NCI-H510A (cell line): ENCODE results near the gene SLC6A11.

Experiments used
- DNase-seq: peaks from one replicate; lab custom pipeline; 2025; lab: John Stamatoyannopoulos, UW

SLC6A11 gene

DNA sequence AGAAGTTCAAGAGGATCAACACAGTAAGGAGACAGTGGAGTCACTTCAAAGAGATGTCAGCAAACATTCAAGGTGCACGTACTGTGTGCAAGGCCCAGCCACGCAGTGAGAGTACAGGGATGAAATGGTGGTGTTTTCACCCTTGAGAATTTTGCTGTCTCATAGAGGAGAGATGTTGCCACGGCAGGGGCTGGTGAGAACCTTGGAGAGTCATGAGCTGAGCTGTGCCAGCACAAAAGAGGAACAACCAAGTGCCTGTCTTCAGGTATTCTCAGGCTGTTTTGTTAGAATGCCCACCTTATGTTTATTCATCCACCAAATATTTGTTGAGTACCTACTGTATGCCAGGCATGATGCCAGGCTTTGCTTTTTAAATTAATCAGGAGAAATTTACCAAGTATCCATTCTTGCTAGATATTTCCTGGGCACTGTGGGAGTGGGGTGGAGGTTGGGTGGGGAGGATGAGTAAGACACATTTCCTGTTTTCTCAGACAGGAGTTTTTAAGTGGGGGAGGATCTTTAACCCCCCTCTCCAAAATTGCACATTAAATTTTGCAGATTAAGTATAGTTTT, 72.6 kb downstream of the SLC6A11 start:
- no peak for DNase-seq

GRCh38 chr3:10889206-10889960, 73.4 kb downstream of the SLC6A11 start:
- no peak for DNase-seq

DNA sequence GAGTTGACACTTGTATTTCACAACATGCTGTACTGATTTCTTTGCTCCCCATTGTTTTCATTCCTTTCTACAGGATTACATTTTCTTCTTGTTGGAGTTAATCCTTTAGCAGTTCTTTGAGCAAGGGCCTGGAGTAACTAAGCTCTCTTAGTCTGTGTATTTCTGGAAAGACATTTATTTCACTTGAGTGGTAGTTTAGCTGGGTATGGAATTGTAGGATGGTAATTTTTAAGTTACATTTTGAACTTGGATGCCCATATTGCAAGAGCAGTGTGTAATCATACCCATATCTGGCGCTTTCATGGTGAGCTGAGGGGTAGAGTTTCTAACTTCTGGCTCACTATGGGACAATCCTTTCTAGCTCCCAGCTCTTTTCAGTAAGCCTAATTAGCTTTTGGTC, 74.6 kb downstream of the SLC6A11 start:
- DNase-seq, result no peak

DNA sequence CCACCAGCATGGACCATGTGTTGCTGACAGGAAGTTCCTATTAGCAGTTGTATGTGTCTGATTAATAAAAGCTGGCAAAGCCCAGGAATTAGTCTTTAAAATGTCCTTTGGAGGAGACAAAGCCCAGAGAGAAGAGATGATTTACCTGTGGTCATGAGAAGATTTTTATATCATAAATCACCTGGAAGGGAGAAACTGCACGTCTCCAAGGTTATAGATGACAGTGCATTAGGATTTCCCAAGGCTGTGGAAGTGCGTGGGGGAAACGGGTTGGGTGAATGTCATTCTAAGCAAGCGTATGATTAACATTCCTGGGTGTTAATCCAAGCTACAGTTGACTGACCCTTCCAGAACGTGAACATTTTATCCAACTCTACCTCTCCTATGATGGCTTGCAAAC, 76.6 kb downstream of the SLC6A11 start:
- no peak for DNase-seq

DNA sequence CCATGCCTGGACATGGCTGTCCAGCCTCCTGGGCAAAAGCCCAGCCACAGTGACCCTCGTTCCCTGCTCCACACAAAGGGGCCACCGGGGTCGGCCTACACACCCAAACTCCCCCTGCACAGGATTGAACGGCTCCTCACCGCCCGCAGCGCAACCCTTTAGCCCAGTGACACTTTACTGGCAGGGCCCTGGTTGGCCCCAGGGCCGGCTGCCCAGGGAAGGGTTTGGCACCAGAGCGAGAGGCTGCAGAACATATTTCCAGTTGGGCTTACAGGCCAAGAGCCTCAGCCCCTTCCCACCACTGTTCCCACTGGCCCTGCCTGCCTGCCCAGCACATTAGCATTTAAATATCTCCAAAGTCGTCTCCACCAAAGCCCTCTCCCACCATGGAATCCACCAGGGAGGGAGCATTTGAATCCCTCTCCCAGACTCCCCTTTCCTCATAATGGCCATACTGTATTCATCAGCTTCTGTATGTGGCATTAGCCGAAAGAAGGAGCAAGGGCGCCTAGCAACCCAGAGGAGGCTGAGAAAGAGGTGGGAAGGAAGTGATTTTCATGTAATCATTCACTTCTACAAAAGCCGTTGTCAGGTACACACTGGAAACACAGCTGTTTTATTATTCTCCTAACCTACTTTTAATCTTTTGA, 85.4 kb downstream of the SLC6A11 start:
- DNase-seq, result no peak

DNA sequence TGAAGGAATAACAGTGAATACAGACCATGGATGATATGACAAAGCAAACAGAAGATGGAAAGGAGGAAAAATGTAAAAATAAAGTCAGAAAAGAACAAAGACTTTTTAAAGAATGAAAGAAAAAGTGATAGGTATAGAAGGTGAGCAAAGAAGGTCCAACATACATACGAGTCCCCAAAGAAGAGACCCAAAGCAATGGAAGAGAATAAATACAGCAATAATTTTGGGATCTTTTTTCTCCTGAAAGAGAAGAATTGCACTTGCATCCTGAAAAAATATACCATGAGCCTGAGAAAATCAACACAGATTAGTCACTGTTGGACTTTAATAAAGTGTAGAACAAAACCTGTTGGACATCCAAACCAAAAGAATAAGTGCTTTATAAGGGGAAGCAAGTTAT, 91.2 kb downstream of the SLC6A11 start:
- DNase-seq, result no peak

- DNase-seq, result no peak
Measured at GRCh38 chr3:10910367-10910766, 94.3 kb downstream of the SLC6A11 start.

GRCh38 chr3:10911350-10912002, 95.4 kb downstream of the SLC6A11 start:
- DNase-seq, result no peak

DNA sequence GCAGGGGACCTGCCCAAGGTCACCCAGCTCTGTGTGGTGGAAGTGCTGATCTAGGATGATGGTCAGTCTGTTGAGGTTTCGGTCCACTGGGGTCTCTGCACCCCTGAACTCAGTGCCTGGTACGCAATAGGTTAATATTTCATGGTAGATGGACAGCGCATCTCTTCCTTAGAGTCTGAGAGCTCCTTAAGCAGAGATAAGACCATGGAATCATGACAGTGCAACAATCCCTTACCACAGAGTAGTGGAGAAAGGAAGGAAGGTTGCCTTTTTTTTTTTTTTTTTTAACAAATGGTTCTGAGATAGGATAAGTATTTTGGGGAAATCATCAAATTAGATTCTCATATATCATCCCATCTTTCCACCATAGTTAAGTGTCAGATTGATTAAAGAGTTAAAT, 96.8 kb downstream of the SLC6A11 start:
- no peak for DNase-seq

DNA sequence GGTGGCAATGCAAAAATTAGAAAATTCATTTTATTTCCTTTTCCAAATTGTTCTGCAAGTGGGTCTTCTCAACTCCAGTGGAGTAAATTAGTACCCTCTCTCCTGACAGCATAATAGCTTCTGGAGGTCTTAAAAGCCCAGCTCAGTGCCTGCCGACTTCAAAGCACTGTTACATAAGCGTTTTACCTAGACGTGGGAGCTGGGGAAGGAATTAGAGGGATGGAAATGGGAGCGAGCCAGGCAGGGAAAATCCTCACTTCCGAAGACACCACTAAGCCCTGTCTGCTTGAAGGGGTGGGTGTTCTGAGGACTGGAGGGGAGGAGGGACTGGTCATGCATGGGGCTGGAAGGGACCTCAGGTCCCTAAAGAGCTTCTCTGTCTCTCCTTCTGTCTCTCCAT, 99.3 kb downstream of the SLC6A11 start:
- DNase-seq, result no peak

DNA sequence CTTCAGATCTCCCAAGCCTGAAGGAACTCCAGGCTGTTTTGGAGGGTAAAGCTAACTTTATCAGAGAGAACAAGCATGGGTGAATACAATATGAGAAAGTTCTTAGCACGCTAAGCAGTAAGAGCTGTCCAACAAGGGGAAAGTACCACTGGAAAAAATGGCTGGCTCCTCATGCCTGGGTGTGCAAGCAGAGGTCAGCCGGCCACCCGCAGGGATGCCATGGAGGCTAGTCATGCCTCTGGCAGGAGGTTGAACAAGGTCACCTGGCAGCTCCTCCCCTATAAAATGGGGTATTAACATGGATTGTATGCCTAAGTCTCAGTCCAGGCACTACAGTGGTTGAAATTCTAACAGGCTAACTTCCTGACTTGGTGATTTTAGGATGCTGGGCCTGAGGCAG, 101.1 kb downstream of the SLC6A11 start:
- DNase-seq, result no peak

GRCh38 chr3:10918011-10918410, 102.0 kb downstream of the SLC6A11 start:
- no peak for DNase-seq

GRCh38 chr3:10919636-10920035, 103.6 kb downstream of the SLC6A11 start:
- DNase-seq, result no peak

GRCh38 chr3:10925436-10926255, 109.6 kb downstream of the SLC6A11 start:
- no peak for DNase-seq

DNA sequence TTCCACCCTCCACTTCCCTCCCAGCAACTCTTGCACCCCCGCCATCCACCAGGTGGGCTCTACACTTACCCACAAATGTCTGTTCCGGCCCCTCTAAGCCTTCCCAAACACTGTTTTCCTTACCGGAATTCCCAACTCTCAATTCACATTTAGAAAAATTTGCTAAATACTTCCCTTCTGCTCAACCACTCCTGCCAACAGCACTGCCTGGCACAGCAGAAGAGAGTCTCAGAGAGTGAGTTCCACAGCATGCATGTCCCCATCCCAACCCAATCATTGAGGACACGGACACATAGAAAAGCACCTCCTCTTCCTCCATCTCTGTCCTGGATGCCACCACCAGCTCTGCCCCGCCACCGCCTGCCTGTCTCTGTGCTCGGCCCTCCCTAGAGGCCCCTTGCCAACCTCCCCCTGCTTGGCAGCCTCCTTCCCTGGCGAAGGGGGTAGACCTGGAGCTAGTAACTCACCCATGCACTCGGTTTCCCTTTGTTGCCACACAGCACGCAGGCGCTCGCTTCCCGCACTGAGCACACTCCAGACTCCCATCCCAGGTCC, 110.3 kb downstream of the SLC6A11 start:
- no peak for DNase-seq

DNA sequence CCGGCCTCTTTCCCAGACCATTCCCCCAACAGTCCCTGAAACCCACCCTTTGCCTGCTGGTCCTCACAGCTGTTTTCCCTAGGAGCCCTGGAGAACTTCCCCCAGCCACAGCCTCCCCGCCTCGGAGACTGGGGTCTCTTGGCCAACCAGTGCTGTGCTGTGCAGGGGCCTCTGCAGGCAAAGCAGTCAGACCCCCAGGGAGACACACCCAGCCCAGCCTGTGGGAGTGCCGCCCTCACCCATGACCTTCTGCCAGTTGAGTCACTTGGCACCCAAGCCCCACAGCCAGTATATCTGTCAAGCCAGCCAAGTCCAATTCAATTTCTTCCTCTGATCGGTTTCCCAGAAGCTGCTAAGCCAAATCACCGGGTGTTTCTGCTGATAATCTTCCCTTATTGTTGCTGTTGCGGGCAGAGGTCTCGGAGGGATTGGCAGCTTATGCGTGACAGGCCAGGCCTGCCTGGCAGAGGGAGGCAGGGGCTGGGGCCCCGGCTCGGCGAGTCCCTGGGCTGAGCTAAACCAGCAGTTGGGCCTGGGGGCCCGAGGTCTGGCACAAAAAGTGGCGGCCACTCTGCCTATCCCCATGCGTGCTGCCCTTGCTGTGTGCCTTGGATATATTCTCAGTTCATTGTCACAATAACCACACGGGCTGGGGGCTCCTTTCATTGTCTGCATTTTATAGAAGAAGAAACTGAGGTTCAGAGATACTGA, 110.9 kb downstream of the SLC6A11 start:
- no peak for DNase-seq

- DNase-seq, result no peak
Measured at GRCh38 chr3:10927551-10927950, 111.5 kb downstream of the SLC6A11 start.

- no peak for DNase-seq
Measured at GRCh38 chr3:10928407-10928960, 112.5 kb downstream of the SLC6A11 start.

DNA sequence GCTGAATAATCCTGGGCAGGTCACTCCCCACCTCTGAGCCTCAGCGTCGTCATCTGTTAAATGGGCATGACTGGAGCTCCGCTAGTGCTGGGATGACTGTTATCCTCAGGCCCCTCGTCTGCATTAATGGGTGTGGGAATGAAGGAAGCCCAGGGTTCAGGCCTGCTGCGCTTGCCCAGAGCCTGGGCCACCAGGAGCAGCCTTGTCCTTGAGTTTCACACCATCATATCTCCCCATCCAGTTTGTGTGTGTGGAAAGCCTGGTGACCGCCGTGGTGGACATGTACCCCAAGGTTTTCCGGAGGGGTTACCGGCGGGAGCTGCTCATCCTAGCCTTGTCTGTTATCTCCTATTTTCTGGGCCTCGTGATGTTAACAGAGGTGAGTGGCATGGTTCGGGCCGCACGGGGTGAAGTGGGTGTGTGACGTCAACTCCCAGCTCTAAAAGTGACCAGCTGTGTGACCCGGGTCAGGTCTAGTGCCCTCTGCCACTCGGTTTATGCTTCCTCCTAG, 113.0 kb downstream of the SLC6A11 start:
- DNase-seq, result no peak

GRCh38 chr3:10929978-10930665, 114.1 kb downstream of the SLC6A11 start:
- DNase-seq, result no peak
